GM21515 (cell line): Measurements from ENCODE around the gene SPSB4.

ENCODE experiments used
- ATAC-seq: cut with Tn5 transposase; IDR thresholded peaks from one replicate; pipeline ENCODE4 v1.9.1; 2021; ENCODE audit not compliant: unreplicated experiment

Gene SPSB4

DNA sequence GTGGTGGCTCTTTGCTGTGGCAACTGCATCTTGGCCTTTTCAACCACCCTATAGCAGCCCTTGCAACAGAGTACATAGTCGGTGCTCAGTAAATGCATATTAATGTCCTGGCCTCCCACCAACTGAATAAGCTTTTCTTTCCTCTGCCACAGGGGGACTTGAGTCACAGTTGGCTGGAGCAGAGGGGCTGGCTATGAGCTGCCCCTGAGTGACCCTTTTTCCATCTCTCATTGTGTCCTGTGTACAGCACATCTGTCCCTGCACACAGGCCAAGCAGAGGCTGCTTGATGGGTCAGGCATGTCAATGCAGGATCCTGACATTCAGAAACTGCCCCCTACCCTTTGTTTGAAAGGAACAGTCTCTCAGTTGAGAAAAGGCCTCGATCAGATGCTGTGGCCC lies 22.4 kb downstream of the SPSB4 start:
- no peak for ATAC-seq

DNA sequence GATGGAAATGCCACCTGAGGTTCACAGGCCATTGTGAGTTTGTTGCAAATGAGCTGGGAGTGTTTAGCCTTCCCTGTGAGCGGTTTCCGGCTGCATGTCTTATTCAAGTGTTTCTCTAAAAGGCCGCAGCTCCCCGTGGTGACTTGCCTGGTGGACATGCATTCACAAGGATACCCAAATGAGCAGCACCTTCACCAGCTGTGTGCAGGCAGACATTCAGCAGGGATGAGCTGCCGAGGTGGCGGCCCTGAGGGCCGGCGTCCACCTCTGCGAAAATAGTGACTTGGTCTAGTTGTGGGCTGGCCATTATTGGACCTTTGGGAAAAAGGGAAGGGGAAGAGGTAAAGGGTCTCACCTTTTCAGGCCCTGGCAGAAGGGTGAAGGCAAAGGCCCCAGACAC lies 23.4 kb downstream of the SPSB4 start:
- ATAC-seq = no peak

DNA sequence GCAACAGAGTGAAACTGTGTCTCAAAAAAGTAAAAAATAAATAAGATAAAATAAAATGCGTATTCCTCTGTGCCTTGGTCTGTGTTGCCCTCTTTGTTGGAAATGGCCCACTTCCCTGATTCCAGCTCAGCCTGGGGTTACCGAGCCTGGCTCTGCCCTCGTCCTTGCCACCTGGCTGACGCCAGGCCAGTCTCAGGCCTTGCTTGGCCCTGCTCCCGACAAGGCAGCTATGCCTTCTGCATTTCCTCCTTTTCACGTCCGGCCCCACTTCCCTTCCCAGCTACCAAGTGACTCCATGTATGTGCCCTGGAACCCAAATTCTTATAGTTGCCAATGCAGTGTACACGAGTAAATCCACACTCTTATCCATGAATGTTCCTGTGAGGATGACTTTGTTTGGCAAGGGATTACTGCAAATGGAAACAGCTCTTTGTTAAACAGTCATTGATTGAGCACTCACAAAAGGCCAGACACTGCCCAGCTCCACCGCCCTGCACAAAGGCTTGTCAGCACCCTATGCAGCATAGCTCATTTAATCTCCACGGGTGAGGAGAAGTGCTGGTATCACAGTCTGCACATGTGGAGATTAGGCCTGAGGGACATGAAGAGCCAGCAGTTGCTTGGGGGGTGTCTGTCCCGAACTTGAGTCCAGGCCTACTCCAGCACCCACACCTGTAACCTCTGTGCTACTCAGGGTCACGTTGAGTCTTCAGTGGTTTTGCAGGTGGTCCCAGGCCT lies 25.1 kb downstream of the SPSB4 start:
- no peak for ATAC-seq

DNA sequence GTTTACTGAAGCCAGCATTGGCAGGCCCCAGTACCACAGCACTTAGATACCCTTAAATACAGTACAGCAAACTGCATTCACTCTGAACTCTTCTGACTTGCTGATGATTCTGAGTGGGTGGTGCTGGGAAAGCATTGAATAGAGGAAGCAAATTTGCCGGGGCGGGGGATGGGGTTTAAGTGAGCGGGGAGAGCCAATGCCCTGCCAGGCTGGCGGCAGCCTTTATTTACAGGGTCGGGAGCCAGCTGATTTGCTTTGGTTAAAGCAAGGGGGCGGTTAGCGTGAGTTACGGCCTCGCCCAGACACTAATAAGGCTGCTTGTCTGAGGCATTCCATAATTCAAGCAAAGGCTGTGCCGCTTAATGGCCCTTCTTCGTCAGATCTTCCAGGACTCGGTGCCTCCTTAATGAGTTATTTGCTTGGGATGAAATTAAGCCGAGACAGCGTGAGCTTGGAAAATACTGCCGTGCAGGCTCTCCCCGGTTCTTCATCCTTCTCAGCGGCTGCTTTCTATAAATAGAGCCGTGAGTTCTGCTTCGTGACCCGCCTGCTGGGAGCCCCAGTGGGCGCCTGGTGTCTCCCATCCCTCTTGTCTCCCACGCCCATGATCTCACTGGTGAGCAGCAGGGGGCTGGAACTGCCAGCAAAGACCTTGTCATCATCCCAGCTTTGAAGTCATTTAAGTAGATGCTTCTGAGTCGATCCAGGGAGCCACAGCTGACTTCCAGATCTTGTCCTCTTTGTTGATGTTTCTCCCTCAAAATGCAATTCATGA lies 25.8 kb downstream of the SPSB4 start:
- no peak for ATAC-seq

DNA sequence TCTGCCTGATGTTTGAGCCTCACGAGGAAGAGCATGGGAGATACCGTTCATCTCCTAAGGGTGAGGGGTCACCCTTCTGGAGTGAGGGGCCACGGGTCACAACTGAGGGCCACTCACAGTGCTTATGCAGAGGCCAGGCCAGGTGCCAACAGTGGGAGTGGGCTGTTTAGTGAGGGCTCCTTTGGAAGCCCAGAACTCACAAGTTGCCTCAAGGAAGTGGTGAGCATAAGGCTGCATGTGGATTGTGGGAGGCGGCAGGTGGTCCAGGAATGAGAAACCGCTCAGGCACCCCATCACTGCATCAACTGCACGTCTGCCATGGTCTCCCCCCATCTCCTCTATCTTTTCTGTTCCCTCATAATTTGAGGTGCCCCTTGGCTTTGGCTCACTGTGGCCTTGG lies 26.5 kb downstream of the SPSB4 start:
- ATAC-seq = no peak

DNA sequence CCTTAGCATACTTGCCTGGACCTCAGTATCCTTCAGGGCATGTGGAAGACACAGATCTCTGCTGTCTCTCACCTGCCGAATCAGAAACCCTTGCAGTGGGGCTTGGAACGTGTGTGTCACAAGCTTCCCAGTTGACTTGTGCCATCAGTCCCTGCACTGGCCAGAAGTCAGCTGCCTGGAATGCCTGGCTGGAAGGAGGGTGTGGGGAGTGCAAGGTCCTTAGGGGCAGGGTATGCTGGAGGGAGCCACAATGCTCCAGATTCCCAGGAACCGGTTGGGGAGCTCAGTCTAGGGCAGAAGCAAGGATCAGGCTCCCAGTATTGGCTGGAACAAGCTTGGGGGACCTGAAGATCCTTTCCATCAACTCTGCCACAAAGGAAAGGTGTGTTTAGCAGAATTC lies 27.1 kb downstream of the SPSB4 start:
- no peak for ATAC-seq

DNA sequence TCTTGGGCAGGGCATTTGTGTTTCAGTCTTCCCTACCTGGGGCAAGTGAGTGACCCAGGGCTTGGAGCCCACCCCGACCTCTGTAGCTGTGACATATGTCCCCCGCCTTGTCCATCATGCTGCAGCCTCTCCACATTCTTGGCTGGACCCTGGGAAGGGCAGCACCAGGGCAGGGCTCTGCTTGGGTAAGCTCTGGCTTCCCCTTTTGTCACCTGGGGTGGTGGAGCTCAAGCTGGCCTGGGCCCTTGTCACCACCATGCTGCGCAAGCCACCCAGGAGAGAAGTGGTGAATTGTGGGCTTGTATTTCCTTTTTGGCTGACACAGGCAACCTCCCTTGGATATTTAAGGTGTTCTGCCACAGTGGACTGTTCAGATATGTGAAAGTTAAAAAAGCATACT lies 29.3 kb downstream of the SPSB4 start:
- no peak for ATAC-seq

DNA sequence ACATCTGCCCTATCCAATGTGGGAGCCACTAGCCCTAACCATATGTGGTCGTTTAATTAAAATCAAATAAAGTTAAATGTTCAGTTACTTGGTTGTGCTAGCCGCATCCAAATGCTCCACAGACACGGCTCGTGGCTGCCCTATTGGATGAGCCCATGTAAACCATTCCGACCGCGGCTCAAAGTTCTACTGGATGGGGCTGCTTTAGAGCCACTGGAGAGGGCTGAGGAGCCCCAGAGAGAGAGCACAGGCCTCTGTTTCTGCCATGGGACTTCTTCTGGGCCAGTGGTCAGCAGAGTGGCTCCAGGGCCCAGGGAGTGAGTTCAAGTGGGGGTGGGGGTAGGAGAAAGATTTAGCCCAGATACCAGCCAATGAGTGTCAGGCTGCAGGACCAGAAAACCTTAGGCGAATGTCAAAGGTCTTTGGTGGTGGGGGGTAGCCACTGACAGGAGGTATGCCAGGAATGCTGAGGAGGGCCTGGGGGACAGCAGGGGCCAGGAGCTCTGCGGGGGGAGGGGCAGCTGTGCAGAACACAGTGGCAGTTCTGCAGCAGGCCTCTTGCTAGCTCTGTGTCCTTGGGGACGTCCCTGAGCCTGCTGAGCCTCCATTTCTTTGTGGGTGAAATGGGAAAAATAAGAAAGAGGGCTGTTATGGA lies 30.1 kb downstream of the SPSB4 start:
- no peak for ATAC-seq

DNA sequence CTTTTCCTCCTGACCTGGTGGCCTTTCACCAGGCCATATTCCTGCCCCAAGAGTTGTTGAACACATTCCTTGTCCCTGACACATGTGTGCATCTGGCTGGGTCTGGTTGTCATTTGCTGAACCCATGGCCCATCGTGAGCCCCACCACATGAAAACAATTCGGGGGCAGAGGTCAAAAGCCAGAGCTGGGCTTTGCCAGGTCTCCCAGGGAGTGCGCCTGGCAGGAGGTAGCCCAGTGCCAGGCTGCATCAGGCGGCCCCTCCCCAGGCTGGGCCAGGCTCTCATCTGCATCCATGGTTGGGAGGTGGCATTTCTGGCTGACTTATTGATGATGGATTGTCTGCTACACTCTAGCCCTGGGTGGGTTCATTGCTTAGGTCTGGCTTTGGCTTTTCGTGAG lies 30.9 kb downstream of the SPSB4 start:
- ATAC-seq = no peak

DNA sequence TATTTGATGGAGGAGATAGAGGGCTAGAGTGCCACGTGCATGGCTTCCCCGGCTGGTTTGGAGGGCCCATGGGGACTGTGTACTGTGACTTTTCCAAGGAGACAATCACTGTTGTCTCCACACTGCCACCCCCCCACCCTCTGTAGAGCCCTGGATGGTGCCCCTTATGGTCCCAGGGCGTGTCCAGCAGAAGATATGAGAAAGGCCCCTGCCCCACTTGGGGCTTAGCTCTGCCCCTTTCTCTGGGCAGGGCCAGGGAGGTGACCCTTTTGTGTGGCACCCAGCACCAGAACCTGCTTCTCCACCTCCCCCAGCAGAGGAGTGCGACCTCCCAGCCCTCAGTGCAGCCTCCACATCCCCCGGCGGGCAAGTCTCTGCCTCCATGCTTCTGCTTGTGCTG lies 32.1 kb downstream of the SPSB4 start:
- ATAC-seq = no peak

DNA sequence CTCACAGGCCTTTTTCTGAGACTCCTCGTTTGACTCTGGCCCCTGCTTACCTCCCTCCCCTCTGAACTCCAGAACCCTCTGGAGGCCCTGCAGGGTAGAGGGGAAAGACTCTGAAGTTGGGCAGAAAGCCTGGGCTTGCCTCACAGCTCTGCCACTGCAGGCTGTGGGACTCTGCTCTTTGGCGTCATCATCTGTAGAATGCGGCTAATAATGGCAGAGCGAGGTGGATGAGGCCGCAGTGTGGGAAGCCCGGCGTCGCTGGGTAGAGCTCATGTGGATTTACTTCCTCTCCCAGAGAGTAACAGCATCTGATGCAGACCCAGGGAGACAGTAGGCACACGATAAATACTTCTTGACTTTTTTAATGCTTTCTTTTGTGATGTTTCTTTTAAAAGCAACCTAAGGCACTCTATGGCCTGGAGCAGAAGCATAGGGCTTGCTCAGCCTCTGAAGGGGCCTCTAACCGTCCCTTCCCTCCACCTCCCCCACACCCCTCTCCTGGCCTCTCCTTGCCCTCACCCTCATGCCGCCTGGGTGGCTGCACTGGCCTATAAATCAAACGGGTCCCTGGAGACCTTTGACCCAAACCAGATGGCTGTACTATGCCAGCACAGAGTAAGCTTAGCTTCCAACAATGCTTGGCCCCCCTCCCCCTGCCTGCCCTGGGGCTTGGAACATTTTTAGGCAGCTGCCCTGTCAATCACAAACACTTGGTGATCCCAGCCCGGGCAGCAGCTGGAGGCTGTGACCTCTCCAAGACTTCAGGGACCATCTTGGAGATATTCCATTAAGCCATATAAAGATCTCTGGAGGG lies 32.9 kb downstream of the SPSB4 start:
- no peak for ATAC-seq

DNA sequence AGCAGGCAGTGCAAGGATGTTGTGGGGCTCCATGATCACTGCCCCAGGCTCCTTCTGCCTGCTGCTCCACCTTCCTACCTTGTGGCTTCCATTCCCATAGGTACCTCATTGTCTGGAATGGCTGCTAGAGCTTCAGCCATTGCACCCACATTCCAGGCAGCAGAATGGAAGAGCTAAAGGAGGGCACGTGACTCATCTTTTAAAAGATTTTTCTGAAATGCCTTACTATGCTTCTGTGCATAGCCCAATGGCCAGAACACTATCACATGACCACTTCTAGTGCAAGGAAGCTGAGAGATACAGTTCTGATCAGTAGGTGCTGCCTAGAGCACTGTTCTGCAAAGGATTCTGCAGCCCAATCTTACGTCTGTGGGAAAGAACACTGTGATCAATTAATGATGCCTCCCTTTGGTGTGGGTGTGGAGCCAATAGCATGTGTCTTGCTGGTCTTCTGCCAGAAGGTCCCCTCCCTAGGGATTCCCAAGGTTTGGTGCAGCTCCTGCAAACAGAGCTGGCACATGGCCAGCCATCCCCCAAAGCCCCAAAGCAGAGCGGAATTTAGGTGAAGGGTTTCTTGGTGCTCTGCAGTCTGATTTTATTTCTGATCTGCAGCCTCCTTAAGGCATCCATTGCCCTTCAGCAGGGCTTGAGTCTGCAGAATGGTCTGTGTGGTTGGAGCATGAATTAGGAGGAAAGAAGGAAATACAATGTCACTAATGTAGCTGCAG lies 34.4 kb downstream of the SPSB4 start:
- no peak for ATAC-seq

DNA sequence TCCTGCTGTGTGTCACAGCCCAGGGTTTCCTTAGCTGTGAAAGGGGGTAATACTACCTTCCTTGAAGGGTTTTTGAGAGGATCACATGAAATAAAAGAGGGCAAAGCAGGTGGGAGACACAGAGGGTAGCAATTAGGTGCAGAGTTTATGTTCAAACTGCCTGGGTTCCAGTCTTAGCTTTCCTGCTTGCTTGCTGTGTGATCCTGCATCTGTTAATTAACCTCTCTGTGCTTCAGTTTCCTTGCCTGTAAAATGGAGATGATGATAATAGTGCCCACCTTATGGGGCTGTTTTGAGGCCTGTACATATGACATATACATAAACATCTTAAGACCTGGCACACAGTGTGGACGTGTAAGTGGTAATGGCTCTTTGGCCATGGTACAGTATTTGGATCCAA lies 35.0 kb downstream of the SPSB4 start:
- ATAC-seq = no peak

DNA sequence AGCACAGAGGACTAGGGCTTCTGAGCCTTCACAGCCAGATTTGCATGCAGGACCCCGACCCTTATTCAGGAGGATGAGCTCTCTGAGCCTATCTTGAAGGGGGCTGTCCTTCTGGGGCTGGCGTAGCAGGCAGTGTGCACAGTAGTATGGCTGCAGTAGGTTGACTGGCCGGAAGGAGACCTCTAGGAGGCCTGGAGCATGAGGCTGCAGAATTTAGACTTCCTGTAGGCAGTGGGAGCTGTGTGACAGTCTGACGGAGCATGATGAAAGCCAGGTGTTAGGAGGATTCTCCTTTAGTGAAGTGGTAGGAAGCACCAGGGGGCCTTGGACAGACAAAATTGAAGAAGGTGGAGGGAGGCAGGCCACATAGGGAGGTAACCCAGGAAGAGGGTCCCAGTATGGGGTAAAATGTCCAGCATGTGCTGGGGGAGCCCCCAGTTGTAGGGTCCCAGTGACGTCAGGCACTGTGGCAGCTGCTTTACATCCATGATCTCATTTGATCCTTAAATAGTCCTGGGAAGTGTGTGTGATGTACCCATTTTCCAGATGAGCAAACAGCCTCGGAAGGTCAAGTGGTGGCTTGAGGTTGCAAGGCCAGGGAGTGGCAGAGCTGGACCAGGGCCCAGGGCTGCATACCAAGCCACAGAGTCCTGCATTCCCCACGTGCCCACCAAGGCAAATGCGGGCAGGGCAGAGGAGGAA lies 36.1 kb downstream of the SPSB4 start:
- no peak for ATAC-seq

DNA sequence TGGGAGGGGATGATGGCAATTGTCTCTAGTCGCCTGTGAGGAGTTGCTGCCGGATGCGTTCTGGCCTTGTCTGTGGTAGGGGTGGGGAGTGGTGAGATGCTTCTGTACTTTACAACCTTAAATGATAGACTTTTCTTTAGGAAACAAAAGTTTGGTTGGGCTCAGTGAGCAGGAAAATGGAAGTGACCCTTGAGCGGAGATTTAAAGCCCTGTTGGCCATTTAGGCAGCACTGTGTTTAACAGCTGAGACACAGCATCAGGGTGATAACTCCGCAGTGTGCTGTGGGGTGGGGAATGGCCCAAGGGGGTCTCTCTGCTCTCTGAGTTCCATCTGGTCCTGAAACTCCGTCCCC lies 36.6 kb downstream of the SPSB4 start:
- no peak for ATAC-seq

DNA sequence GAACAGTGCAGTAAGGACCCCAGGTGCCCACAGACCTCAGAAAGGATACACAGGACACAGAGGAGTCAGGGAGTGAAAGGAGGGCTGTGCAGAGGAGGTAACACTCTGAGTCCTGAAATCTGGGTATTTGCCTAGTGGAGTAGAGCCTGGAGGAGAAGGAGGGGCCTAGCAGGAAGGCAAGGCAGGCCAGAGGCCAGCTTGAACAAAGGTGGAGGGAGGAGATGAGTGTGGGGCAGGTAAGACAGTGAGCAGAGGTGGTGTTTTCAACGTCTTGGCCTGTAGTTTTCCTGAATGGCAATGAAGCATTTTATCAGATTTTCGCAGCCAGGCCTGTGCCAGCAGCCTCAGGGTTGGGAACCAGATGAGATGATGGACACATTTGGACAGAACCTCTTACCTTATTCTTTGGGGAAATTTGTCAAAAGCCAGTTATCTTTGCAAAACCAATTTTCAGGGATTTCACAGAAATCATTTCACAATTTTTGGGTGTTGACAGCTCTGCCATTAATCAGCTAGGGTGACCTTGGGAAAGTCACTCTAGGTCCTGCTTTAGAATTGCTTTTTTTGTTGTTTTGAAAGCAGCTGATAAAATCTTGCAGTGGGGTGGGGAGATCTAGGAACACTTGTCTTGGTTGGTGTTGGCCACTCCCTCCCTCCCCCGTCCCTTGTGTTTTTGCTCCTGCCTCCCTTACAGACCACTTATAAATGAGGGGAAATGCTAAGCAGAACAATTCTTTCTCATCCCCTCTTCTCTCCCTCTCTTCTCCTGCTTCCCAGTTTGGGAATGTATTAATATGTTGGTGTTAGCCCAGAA lies 38.4 kb downstream of the SPSB4 start:
- ATAC-seq = no peak

DNA sequence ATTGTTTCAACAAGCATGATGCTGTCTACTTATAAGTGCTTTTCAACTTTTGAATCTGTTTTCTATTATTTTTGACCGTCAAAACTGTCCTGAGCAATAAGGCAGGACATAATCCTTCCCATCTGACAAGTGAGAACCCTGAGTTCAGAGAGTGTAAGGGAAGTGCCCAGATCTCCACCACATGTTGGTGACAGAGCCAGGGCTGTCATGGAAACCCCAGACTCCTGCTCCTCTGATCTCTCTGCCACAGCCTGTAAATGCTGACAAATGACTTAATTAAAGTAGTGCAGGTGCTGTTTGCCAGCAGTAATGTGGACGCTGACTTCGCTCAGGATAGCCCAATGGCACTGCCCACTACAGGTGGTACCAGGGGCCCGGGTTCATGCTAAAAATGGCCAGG lies 40.3 kb downstream of the SPSB4 start:
- no peak for ATAC-seq

DNA sequence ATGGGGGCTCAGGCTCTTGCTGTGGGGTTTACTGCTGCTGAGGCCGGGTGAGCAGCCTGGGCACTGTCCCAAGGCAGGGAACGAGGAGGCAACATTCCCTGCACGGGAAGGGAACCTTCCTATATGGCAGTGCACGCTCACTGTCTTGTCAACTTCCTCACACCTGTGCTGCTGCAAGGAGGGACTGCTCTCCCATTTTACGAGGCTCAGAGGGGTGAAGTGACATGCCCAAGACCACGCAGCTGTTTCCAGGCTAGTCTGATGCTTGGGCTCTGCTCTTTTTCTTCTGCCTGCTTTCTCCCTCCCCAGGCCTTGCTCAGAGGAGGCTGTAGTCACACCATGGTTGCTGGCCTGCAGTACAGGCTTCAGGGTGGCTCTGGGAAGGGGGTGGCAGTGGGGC lies 41.5 kb downstream of the SPSB4 start:
- no peak for ATAC-seq

DNA sequence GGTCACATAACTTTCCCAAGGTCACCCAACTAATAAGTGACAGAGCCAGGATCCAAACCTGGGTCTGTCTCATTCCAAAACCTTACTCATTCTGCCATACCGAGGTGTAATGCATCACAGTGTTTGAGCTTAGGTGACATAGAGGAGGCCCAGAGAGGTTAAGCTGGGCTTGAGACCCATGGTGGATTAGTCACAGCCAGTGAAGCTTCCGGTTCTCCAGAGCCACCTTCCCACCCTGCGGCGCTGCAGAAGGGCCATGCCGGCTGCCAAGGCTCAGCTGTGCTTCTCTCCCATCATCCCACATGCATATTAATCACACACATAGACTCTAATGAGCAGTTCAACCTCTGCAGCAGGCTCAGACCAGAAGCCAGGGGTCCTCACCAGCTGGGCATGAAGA lies 42.2 kb downstream of the SPSB4 start:
- ATAC-seq = no peak
